H9 (cell line): Measurements from ENCODE around the gene SLC10A3. TPM values are rescaled to one million over a fixed set of nuclear protein-coding genes. Genes with fewer than 3 reads are reported as not detected.

ENCODE experiments used
- DNase-seq: peaks from one replicate; pipeline ENCODE4 v3.0.0-alpha.2; 2017
- H2AFZ ChIP-seq: one replicate; pipeline ENCODE4 v1.6.1; 2013; ENCODE audit warnings: mild to moderate bottlenecking, low read length, control low read depth, moderate library complexity
- H2AK5ac ChIP-seq: 2 replicates; pipeline ENCODE4 v1.6.1; 2013; ENCODE audit warnings: low read length, control low read depth, mixed read lengths; ENCODE audit not compliant: insufficient read length
- H2BK120ac ChIP-seq: one replicate; pipeline ENCODE4 v1.6.1; 2013; ENCODE audit warnings: low read depth, mild to moderate bottlenecking, low read length, control low read depth, inconsistent platforms; ENCODE audit not compliant: poor library complexity, severe bottlenecking
- H2BK12ac ChIP-seq: 2 replicates; pipeline ENCODE4 v1.6.1; 2013; ENCODE audit warnings: low read length, control low read depth, mixed read lengths, low read depth; ENCODE audit not compliant: insufficient read length
- H2BK15ac ChIP-seq: 2 replicates; pipeline ENCODE4 v1.6.1; 2013; ENCODE audit warnings: low read depth, low read length, control low read depth
- H2BK20ac ChIP-seq: one replicate; pipeline ENCODE4 v1.6.1; 2013; ENCODE audit warnings: low read depth, mild to moderate bottlenecking, low read length, control low read depth, inconsistent platforms; ENCODE audit not compliant: poor library complexity, severe bottlenecking
- H2BK5ac ChIP-seq: 2 replicates; pipeline ENCODE4 v1.6.1; 2013; ENCODE audit warnings: low read length, control low read depth, mixed read lengths; ENCODE audit not compliant: insufficient read length
- H3K14ac ChIP-seq: 2 replicates; pipeline ENCODE4 v1.6.1; 2013; ENCODE audit warnings: low read length, control low read depth; ENCODE audit not compliant: insufficient read depth
- H3K18ac ChIP-seq: 2 replicates; pipeline ENCODE4 v1.6.1; 2013; ENCODE audit warnings: low read depth, mild to moderate bottlenecking, mixed read lengths, low read length, control low read depth; ENCODE audit not compliant: insufficient read length
- H3K23ac ChIP-seq: 2 replicates; pipeline ENCODE4 v1.6.1; 2013; ENCODE audit warnings: low read length, control low read depth, mixed read lengths, low read depth; ENCODE audit not compliant: insufficient read length
- H3K23me2 ChIP-seq: 2 replicates; pipeline ENCODE4 v1.6.1; 2013; ENCODE audit warnings: low read depth, mild to moderate bottlenecking, mixed read lengths, low read length, control low read depth; ENCODE audit not compliant: insufficient read length, poor library complexity, severe bottlenecking
- H3K27ac ChIP-seq: 2 replicates; pipeline ENCODE4 v1.5.1; 2013; ENCODE audit warnings: low read length, control low read depth, mixed read lengths, low read depth; ENCODE audit not compliant: insufficient read length
- H3K27me3 ChIP-seq: 2 replicates; pipeline ENCODE4 v1.6.1; 2013; ENCODE audit warnings: low read length, control low read depth, inconsistent platforms; ENCODE audit not compliant: insufficient read depth
- H3K4ac ChIP-seq: 2 replicates; pipeline ENCODE4 v1.6.1; 2013; ENCODE audit warnings: low read depth, mild to moderate bottlenecking, control low read depth, inconsistent platforms, low read length, moderate library complexity
- H3K4me1 ChIP-seq: 2 replicates; pipeline ENCODE4 v1.6.1; 2013; ENCODE audit warnings: low read length, control low read depth, inconsistent platforms; ENCODE audit not compliant: insufficient read depth
- H3K4me2 ChIP-seq: 2 replicates; pipeline ENCODE4 v1.6.1; 2013; ENCODE audit warnings: low read length, control low read depth, mixed read lengths; ENCODE audit not compliant: insufficient read length, insufficient read depth
- H3K56ac ChIP-seq: 2 replicates; pipeline ENCODE4 v1.6.1; 2013; ENCODE audit warnings: low read depth, mild to moderate bottlenecking, mixed read lengths, low read length, control low read depth; ENCODE audit not compliant: insufficient read length
- H3K79me1 ChIP-seq: 2 replicates; pipeline ENCODE4 v1.6.1; 2013; ENCODE audit warnings: low read depth, mild to moderate bottlenecking, moderate library complexity, low read length, control low read depth, inconsistent platforms; ENCODE audit not compliant: insufficient read depth, poor library complexity, severe bottlenecking
- H3K79me2 ChIP-seq: 2 replicates; pipeline ENCODE4 v1.6.1; 2013; ENCODE audit warnings: low read length, control low read depth, inconsistent platforms; ENCODE audit not compliant: insufficient read depth
- H3K9ac ChIP-seq: 2 replicates; pipeline ENCODE4 v1.6.1; 2013; ENCODE audit warnings: low read length, control low read depth, mixed read lengths; ENCODE audit not compliant: insufficient read length; ENCODE audit errors: extremely low read depth
- H3K9me3 ChIP-seq: one replicate; pipeline ENCODE4 v1.6.1; 2013; ENCODE audit warnings: low read depth, low read length, inconsistent platforms; ENCODE audit not compliant: control insufficient read depth
- H3T11ph ChIP-seq: one replicate; pipeline ENCODE4 v1.6.1; 2013; ENCODE audit warnings: mild to moderate bottlenecking, low read length, control low read depth, inconsistent platforms
- H4K20me1 ChIP-seq: one replicate; pipeline ENCODE4 v1.6.1; 2013; ENCODE audit not compliant: control insufficient read depth, insufficient read length, insufficient read depth
- H4K5ac ChIP-seq: 2 replicates; pipeline ENCODE4 v1.6.1; 2013; ENCODE audit warnings: low read depth, mild to moderate bottlenecking, mixed read lengths, low read length, control low read depth; ENCODE audit not compliant: insufficient read length
- H4K8ac ChIP-seq: replicated peaks from 2 replicates; pipeline ENCODE4 v1.6.1; 2013; ENCODE audit warnings: low read length, control low read depth, mixed read lengths, low read depth; ENCODE audit not compliant: insufficient read length
- H4K91ac ChIP-seq: 2 replicates; pipeline ENCODE4 v1.6.1; 2013; ENCODE audit warnings: low read depth, mild to moderate bottlenecking, moderate library complexity, mixed read lengths, low read length, control low read depth; ENCODE audit not compliant: insufficient read length
- H3K27ac Mint-ChIP-seq, 3 experiments: 2 replicates in 2 of 3; 3 replicates in 1 of 3; pipeline ENCODE4 v1.8.0; 2020 to 2021; ENCODE audit warnings: mixed read lengths in 3 of 3, mild to moderate bottlenecking in 1 of 3, moderate library complexity in 1 of 3
- H3K27me3 Mint-ChIP-seq: 2 replicates; pipeline ENCODE4 v1.8.0; 2021; ENCODE audit warnings: low read depth, mild to moderate bottlenecking, moderate library complexity, mixed read lengths
- H3K36me3 Mint-ChIP-seq, 3 experiments: 2 replicates in 2 of 3; 3 replicates in 1 of 3; pipeline ENCODE4 v1.8.0; 2020 to 2021; ENCODE audit warnings: low read depth in 3 of 3, mixed read lengths in 3 of 3; ENCODE audit not compliant: insufficient read depth in 1 of 3
- H3K4me1 Mint-ChIP-seq, 2 experiments: 2 replicates each; pipeline ENCODE4 v1.8.0; 2020; ENCODE audit warnings: mixed read lengths in 2 of 2
- H3K4me3 Mint-ChIP-seq, 2 experiments: 2 replicates in 1 of 2; 3 replicates in 1 of 2; pipeline ENCODE4 v1.8.0; 2020 to 2021; ENCODE audit warnings: mild to moderate bottlenecking in 2 of 2, mixed read lengths in 2 of 2, moderate library complexity in 1 of 2
- H3K9me3 Mint-ChIP-seq, 2 experiments: 2 replicates in 1 of 2; 3 replicates in 1 of 2; pipeline ENCODE4 v1.8.0; 2020; ENCODE audit warnings: mild to moderate bottlenecking in 2 of 2, mixed read lengths in 2 of 2, moderate library complexity in 1 of 2
- CTCF ChIP-seq: fragments of 200-600 bp; sonication (generic); conservative IDR thresholded peaks from 3 replicates; pipeline ENCODE4 v1.8.0; 2021; ENCODE audit warnings: antibody characterized with exemption, mild to moderate bottlenecking
- WGBS: extraction: QIAGEN DNeasy Blood & Tissue Kit; methylation state at CpG from one replicate; pipeline ENCODE4 v1.1.7; 2013; ENCODE audit warnings: missing lambda C conversion rate, low lambda C conversion rate, mixed read lengths; ENCODE audit not compliant: insufficient read length; ENCODE audit errors: extremely low coverage; 5-methylcytosine and 5-hydroxymethylcytosine counted together
- total RNA-seq: library from RNA; stranded (reverse); gene quantifications from 2 replicates; pipeline ENCODE4 v1.2.1, GENCODE V29; 2021

SLC10A3 gene
- total RNA-seq, 1 experiment from 2014 or later, result 8.8 TPM

GRCh38 chrX:154443479-154443910 lies 46.9 kb downstream of the SLC10A3 start:
- H2BK120ac ChIP-seq, result no peak overlapping the region
- Mint-ChIP-seq H3K9me3 (peaks cover 66 to 80% of the 10 kb centered on the region in 2 experiments), H3K27ac (peak overlapping the region in 1 of 3 experiments; percentile 57; a peak in 3 of 7 replicates), H3K36me3 (peaks cover 31 to 72% (median 63%) of the 10 kb centered on the region in 3 experiments), H3K4me1 (peaks cover 3 to 5% of the 10 kb centered on the region in 2 experiments; a peak in 2 of 4 replicates), H3K4me3 (peak overlapping the region; percentile 66 to 82), H3K27me3 (no peaks in the 10 kb centered on the region; the same call in none of the 2 replicates)
- no peaks in the 10 kb centered on the region for H3K4me1 ChIP-seq
- H3K4ac ChIP-seq, result no peak overlapping the region
- no peak overlapping the region for H2BK15ac ChIP-seq
- TF ChIP-seq CTCF, result no peak
- H4K8ac ChIP-seq, result no peak overlapping the region
- H4K5ac ChIP-seq, result no peak overlapping the region
- no peak overlapping the region for H3K27ac ChIP-seq
- no peak overlapping the region for H2BK5ac ChIP-seq
- no peak overlapping the region for H3K18ac ChIP-seq
- no peak overlapping the region for H3K23ac ChIP-seq
- H3K4me2 ChIP-seq, result peak overlapping the region; percentile 37
- no peaks in the 10 kb centered on the region for H3K79me1 ChIP-seq
- no peaks in the 10 kb centered on the region for H3K27me3 ChIP-seq
- no peak overlapping the region for H3T11ph ChIP-seq
- no peak for DNase-seq
- H2AFZ ChIP-seq, result no peak overlapping the region
- H2BK20ac ChIP-seq, result no peak overlapping the region
- no peak overlapping the region for H2AK5ac ChIP-seq
- no peak overlapping the region for H3K14ac ChIP-seq
- H2BK12ac ChIP-seq, result no peak overlapping the region
- peaks cover 28% of the 10 kb centered on the region for H3K9me3 ChIP-seq
- no peak overlapping the region for H4K91ac ChIP-seq
- H3K9ac ChIP-seq, result no peak overlapping the region
- H3K23me2 ChIP-seq, result peaks cover 2% of the 10 kb centered on the region
- no peak overlapping the region for H3K56ac ChIP-seq
- no peaks in the 10 kb centered on the region for H3K79me2 ChIP-seq
- H4K20me1 ChIP-seq, result no peaks in the 10 kb centered on the region
- no CpG with 5 or more reads among the region's 10 CpGs for WGBS
